ENCODE results near the gene ANKRD28. TPM values are rescaled to one million over a fixed set of nuclear protein-coding genes. Genes with fewer than 3 reads are reported as not detected.

ANKRD28 gene
- total and polyA plus RNA-seq, 2 of the 8 experiments (the other 6 are each of a cell fraction or from before 2014, with no cell fraction given): 39.1 to 61.7 TPM

GRCh38 chr3:15707779-15708178 is 90.0 kb downstream of the ANKRD28 start:
- no peak overlapping the region; the same call in 1 of the 2 replicates for H4K8ac ChIP-seq (ENCODE audit: extremely low read depth, insufficient read depth, low read length)
- H3K18ac ChIP-seq (ENCODE audit: extremely low read depth, low read length): no peak overlapping the region
- H3K14ac ChIP-seq (ENCODE audit: insufficient read length): no peak overlapping the region
- H3K23ac ChIP-seq (ENCODE audit: insufficient read length): no peak overlapping the region
- peaks cover 0 to 34% (median 13%) of the 10 kb centered on the region in 4 experiments; a peak in 6 of 8 replicates for H3K36me3 ChIP-seq (ENCODE audit: control insufficient read depth in 2 of 4, insufficient read depth in 4 of 4, low read length in 3 of 4)
- no peak overlapping the region for H3K4ac ChIP-seq (replicated peaks; ENCODE audit: insufficient read length, low read depth, low read length)
- 90% methylated on average over 1 of the region's 1 CpG; no CpG with 5 or more reads in 1 of the 2 experiments for WGBS, 2 experiments (ENCODE audit: extremely low coverage in 1 of 2, insufficient coverage in 1 of 2, insufficient read length in 1 of 2, insufficient replicate concordance in 2 of 2, low coverage in 1 of 2, low lambda C conversion rate in 2 of 2, missing lambda C conversion rate in 1 of 2)
- FAIRE-seq (no peak), DNase-seq (ENCODE audit: low read depth in 1 of 2, low spot score in 2 of 2) (no peak)
- H3K79me2 ChIP-seq (ENCODE audit: control insufficient read depth in 1 of 2, insufficient read depth in 2 of 2, low read length in 2 of 2): no peaks in the 10 kb centered on the region
- no peaks in the 10 kb centered on the region for H3K23me2 ChIP-seq (ENCODE audit: low read depth, low read length)
- H4K20me1 ChIP-seq (replicated peaks in 1 of 2; ENCODE audit: control insufficient read depth in 1 of 2, insufficient read depth in 2 of 2, low read length in 2 of 2): no peaks in the 10 kb centered on the region
- ChIA-PET POLR2A (ENCODE audit: partially characterized antibody) (no interaction called here), CTCF (ENCODE audit: partially characterized antibody) (no interaction called here)
- H2BK5ac ChIP-seq (ENCODE audit: low read depth, low read length): no peak overlapping the region
- H3K27me3 ChIP-seq (replicated peaks in 1 of 4; ENCODE audit: control insufficient read depth in 3 of 4, extremely low read depth in 1 of 4, insufficient read depth in 3 of 4, low read length in 3 of 4): no peaks in the 10 kb centered on the region
- no peak overlapping the region for H3K27ac ChIP-seq (ENCODE audit: low read depth, low read length)
- H2BK15ac ChIP-seq (ENCODE audit: low read length): no peak overlapping the region
- H2AK5ac ChIP-seq (ENCODE audit: low read depth, low read length): no peak overlapping the region
- no peaks in the 10 kb centered on the region for H3K9me3 ChIP-seq (ENCODE audit: insufficient read depth in 2 of 2, low read depth in 1 of 2, low read length in 1 of 2)
- H3K4me2 ChIP-seq (ENCODE audit: insufficient read depth in 1 of 2, low read depth in 2 of 2, low read length in 2 of 2): no peak overlapping the region
- no peak overlapping the region for H3K4me3 ChIP-seq (ENCODE audit: extremely low read depth in 1 of 4, insufficient read depth in 2 of 4, low read depth in 3 of 4, low read length in 4 of 4)
- no peak overlapping the region for H4K91ac ChIP-seq (replicated peaks; ENCODE audit: insufficient read length, low read length)
- H2BK20ac ChIP-seq (ENCODE audit: low read length): no peak overlapping the region
- H2BK120ac ChIP-seq (replicated peaks; ENCODE audit: low read depth, low read length): no peak overlapping the region
- H3K56ac ChIP-seq (replicated peaks; ENCODE audit: insufficient read length, low read depth, low read length): no peak overlapping the region
- no peak overlapping the region for H2AFZ ChIP-seq (ENCODE audit: low read length)
- no peak for TF ChIP-seq POLR2AphosphoS5 (IDR thresholded peaks at IDR 0.05; ENCODE audit: low read depth, low read length)
- no peak for TF ChIP-seq HDAC2 (IDR thresholded peaks at IDR 0.05; ENCODE audit: borderline replicate concordance in 1 of 2, low read depth in 2 of 2, low read length in 2 of 2)
- TF ChIP-seq MAFK (IDR thresholded peaks at IDR 0.05; ENCODE audit: low read depth, low read length): no peak
- H3K79me1 ChIP-seq (ENCODE audit: low read depth, low read length): no peaks in the 10 kb centered on the region
- H3K9ac ChIP-seq (replicated peaks in 1 of 4; ENCODE audit: extremely low read depth in 1 of 4, low read depth in 3 of 4, low read length in 3 of 4): no peak overlapping the region
- no peaks in the 10 kb centered on the region for H3K4me1 ChIP-seq (replicated peaks in 1 of 4; ENCODE audit: control insufficient read depth in 3 of 4, insufficient read depth in 4 of 4, low read length in 3 of 4)
- no peak overlapping the region for H2BK12ac ChIP-seq (ENCODE audit: low read depth, low read length)
- H4K5ac ChIP-seq (ENCODE audit: insufficient read length, low read depth, low read length): no peak overlapping the region
